NT2/D1 (cell line): Measurements from ENCODE around the gene MED20.
A peak's percentile ranks its signal among the peaks of the same experiment; 100 is the strongest.

Source experiments
- DNase-seq: peaks from one replicate; pipeline ENCODE4 v3.0.0-alpha.2; 2011; ENCODE audit warnings: low read depth, low spot score
- H3K27me3 ChIP-seq: 2 replicates; pipeline ENCODE4 v1.6.0; 2011; ENCODE audit warnings: mild to moderate bottlenecking; ENCODE audit not compliant: insufficient read length, insufficient read depth
- H3K36me3 ChIP-seq: 2 replicates; pipeline ENCODE4 v1.6.1; 2011; ENCODE audit warnings: mild to moderate bottlenecking, low read length, mixed read lengths; ENCODE audit not compliant: insufficient read depth, insufficient read length
- H3K4me1 ChIP-seq: 2 replicates; pipeline ENCODE4 v1.5.1; 2011; ENCODE audit not compliant: insufficient read depth, insufficient read length
- H3K4me3 ChIP-seq: 2 replicates; pipeline ENCODE4 v1.5.1; 2011; ENCODE audit warnings: low read depth; ENCODE audit not compliant: insufficient read length
- H3K9ac ChIP-seq: 2 replicates; pipeline ENCODE4 v1.6.0; 2011; ENCODE audit warnings: low read depth; ENCODE audit not compliant: insufficient read length
- H3K9me3 ChIP-seq: 2 replicates; pipeline ENCODE4 v1.5.1; 2011; ENCODE audit warnings: mild to moderate bottlenecking, low read length; ENCODE audit not compliant: insufficient read depth
- SUZ12 ChIP-seq: IDR thresholded peaks from 2 replicates; pipeline ENCODE4 v1.6.1; 2011; ENCODE audit not compliant: insufficient read length, insufficient read depth; ENCODE audit errors: extremely low read depth
- YY1 ChIP-seq: IDR thresholded peaks from 2 replicates; pipeline ENCODE4 v1.6.1; 2011; ENCODE audit not compliant: insufficient read length, insufficient read depth
- ZNF274 ChIP-seq: IDR thresholded peaks from 2 replicates; pipeline ENCODE4 v1.6.1; 2011; ENCODE audit warnings: mild to moderate bottlenecking, low read depth, low read length

The MED20 gene

GRCh38 chr6:41964201-41964887, 43.4 kb upstream of the MED20 start:
- no peak for DNase-seq
- H3K4me1 ChIP-seq: peaks cover 8% of the 10 kb centered on the region
- peak overlapping the region; percentile 50 for H3K9ac ChIP-seq
- H3K9me3 ChIP-seq: no peaks in the 10 kb centered on the region
- TF ChIP-seq ZNF274 (no peak), SUZ12 (no peak), YY1 (no peak)
- H3K4me3 ChIP-seq: no peak overlapping the region
- H3K36me3 ChIP-seq: no peaks in the 10 kb centered on the region
- H3K27me3 ChIP-seq: no peaks in the 10 kb centered on the region

- H3K9me3 ChIP-seq: no peaks in the 10 kb centered on the region
- no peak for TF ChIP-seq ZNF274
- TF ChIP-seq SUZ12: no peak
These were observed 42.4 kb upstream of the MED20 start for GRCh38 chr6:41963371-41963770.

GRCh38 chr6:41960028-41960427, 39.1 kb upstream of the MED20 start:
- no peak overlapping the region for H3K4me3 ChIP-seq
- no peaks in the 10 kb centered on the region for H3K36me3 ChIP-seq
- H3K9ac ChIP-seq: no peak overlapping the region
- no peak for TF ChIP-seq ZNF274
- TF ChIP-seq SUZ12: no peak
- TF ChIP-seq YY1: no peak
- no peaks in the 10 kb centered on the region for H3K27me3 ChIP-seq
- DNase-seq: no peak
- H3K4me1 ChIP-seq: peaks cover 8% of the 10 kb centered on the region
- no peaks in the 10 kb centered on the region for H3K9me3 ChIP-seq

More at GRCh38 chr6:41963371-41963770, 42.4 kb upstream of the MED20 start:
- Histone ChIP-seq H3K4me3 (no peak overlapping the region), H3K4me1 (peaks cover 8% of the 10 kb centered on the region), H3K27me3 (no peaks in the 10 kb centered on the region), H3K36me3 (no peaks in the 10 kb centered on the region), H3K9ac (no peak overlapping the region)
- no peak for DNase-seq

- peaks cover 3% of the 10 kb centered on the region for H3K4me1 ChIP-seq
These were observed 37.3 kb upstream of the MED20 start for GRCh38 chr6:41958022-41958856.

DNA sequence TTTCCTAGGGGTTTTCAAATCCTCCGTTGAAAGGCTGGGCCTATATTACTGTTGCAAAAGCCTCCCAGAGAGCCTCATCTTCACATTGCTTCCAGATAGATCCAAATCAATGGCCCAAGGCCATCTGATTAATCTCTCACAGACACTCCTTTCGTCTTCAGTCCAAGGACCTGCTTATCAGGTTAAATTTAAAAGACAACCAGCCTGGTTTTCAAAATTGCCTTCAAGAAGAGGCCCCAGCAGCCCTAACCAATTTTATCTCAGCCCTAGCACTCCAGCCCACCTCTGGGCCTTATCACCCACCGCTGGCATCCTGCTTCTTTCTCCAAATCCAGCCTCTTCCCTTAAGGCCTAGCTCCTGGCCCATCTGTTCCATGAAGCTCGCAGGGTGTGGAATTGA, 36.2 kb upstream of the MED20 start:
- no peak for DNase-seq
- no peak overlapping the region for H3K4me3 ChIP-seq
- no peaks in the 10 kb centered on the region for H3K27me3 ChIP-seq
- H3K9ac ChIP-seq: no peak overlapping the region
- TF ChIP-seq SUZ12: no peak
- no peaks in the 10 kb centered on the region for H3K9me3 ChIP-seq
- H3K36me3 ChIP-seq: no peaks in the 10 kb centered on the region
- peaks cover 3% of the 10 kb centered on the region for H3K4me1 ChIP-seq

More at GRCh38 chr6:41958022-41958856, 37.3 kb upstream of the MED20 start:
- Histone ChIP-seq H3K9ac (no peak overlapping the region), H3K36me3 (no peaks in the 10 kb centered on the region), H3K27me3 (no peaks in the 10 kb centered on the region), H3K4me3 (no peak overlapping the region), H3K9me3 (no peaks in the 10 kb centered on the region)
- TF ChIP-seq ZNF274 (no peak), YY1 (no peak), SUZ12 (no peak)
- DNase-seq: no peak

GRCh38 chr6:41955412-41955811, 34.5 kb upstream of the MED20 start:
- H3K4me1 ChIP-seq: no peaks in the 10 kb centered on the region
- no peak for DNase-seq
- no peaks in the 10 kb centered on the region for H3K27me3 ChIP-seq
- TF ChIP-seq YY1 (no peak), ZNF274 (no peak), SUZ12 (no peak)
- H3K9ac ChIP-seq: no peak overlapping the region
- no peaks in the 10 kb centered on the region for H3K9me3 ChIP-seq
- H3K4me3 ChIP-seq: no peak overlapping the region
- no peaks in the 10 kb centered on the region for H3K36me3 ChIP-seq

- TF ChIP-seq YY1 (no peak), ZNF274 (no peak), SUZ12 (no peak)
- DNase-seq: no peak
- Histone ChIP-seq H3K27me3 (no peaks in the 10 kb centered on the region), H3K4me3 (no peak overlapping the region), H3K9me3 (no peaks in the 10 kb centered on the region), H3K9ac (no peak overlapping the region), H3K4me1 (no peaks in the 10 kb centered on the region), H3K36me3 (no peaks in the 10 kb centered on the region)
These were observed 33.7 kb upstream of the MED20 start for GRCh38 chr6:41954668-41955067.

- TF ChIP-seq SUZ12: no peak
- no peak for TF ChIP-seq YY1
- no peak for TF ChIP-seq ZNF274
- H3K4me3 ChIP-seq: no peak overlapping the region
- no peaks in the 10 kb centered on the region for H3K27me3 ChIP-seq
- no peaks in the 10 kb centered on the region for H3K9me3 ChIP-seq
- H3K36me3 ChIP-seq: no peaks in the 10 kb centered on the region
- H3K4me1 ChIP-seq: no peaks in the 10 kb centered on the region
- no peak for DNase-seq
- H3K9ac ChIP-seq: no peak overlapping the region
These were observed 26.8 kb upstream of the MED20 start for GRCh38 chr6:41947581-41948220.
